ENCODE measurements around the gene GNA12. TPM values are rescaled to one million over a fixed set of nuclear protein-coding genes. Genes with fewer than 3 reads are reported as not detected.
A peak's percentile ranks its signal among the peaks of the same experiment; 100 is the strongest.

GNA12 gene
- total and polyA plus RNA-seq, 9 of the 15 experiments (the other 6 are each of a cell fraction or from before 2014, with no cell fraction given): 0.65 to 32.7 (median 9.6) TPM

DNA sequence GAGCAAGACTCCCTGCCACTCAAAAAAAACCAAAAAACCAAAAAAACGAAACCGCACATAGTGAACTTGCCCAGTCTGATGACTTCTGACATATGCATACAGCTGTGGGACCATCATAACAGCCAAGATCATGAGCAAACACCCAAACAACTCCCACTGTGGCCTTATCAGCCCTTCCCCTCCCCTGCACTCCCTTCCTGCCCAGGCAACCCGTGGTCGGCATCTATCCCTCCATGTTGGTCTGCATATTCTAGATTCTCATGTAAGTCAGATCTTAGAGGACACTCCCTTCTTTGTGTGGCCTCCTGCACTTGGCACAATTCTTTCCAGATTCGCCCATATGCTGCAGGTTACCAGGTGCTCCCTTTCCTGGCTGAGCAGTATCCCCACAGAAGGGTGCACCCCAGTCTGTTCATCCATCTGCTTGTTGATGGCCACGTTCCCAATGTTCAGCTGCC, 72.8 kb downstream of the GNA12 start (continued):
- TF ChIP-seq E2F1 (CRISPR knock-in tag; IDR thresholded peaks at IDR 0.05): no peak
- no peak for TF ChIP-seq POLR2H (tag; IDR thresholded peaks at IDR 0.05; ENCODE audit: low read depth)
- TF ChIP-seq MECOM (CRISPR knock-in tag; IDR thresholded peaks at IDR 0.05): no peak
- TF ChIP-seq GABPA (tag; conservative IDR thresholded peaks at IDR 0.05; ENCODE audit: low read depth): no peak
- TF ChIP-seq, protein P1, sequence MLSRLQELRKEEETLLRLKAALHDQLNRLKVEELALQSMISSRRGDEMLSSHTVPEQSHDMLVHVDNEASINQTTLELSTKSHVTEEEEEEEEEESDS (CRISPR knock-in tag; IDR thresholded peaks at IDR 0.05): no peak
- TF ChIP-seq, protein P2, sequence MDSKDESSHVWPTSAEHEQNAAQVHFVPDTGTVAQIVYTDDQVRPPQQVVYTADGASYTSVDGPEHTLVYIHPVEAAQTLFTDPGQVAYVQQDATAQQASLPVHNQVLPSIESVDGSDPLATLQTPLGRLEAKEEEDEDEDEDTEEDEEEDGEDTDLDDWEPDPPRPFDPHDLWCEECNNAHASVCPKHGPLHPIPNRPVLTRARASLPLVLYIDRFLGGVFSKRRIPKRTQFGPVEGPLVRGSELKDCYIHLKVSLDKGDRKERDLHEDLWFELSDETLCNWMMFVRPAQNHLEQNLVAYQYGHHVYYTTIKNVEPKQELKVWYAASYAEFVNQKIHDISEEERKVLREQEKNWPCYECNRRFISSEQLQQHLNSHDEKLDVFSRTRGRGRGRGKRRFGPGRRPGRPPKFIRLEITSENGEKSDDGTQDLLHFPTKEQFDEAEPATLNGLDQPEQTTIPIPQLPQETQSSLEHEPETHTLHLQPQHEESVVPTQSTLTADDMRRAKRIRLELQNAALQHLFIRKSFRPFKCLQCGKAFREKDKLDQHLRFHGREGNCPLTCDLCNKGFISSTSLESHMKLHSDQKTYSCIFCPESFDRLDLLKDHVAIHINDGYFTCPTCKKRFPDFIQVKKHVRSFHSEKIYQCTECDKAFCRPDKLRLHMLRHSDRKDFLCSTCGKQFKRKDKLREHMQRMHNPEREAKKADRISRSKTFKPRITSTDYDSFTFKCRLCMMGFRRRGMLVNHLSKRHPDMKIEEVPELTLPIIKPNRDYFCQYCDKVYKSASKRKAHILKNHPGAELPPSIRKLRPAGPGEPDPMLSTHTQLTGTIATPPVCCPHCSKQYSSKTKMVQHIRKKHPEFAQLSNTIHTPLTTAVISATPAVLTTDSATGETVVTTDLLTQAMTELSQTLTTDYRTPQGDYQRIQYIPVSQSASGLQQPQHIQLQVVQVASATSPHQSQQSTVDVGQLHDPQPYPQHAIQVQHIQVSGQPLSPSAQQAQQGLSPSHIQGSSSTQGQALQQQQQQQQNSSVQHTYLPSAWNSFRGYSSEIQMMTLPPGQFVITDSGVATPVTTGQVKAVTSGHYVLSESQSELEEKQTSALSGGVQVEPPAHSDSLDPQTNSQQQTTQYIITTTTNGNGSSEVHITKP (IDR thresholded peaks at IDR 0.05; ENCODE audit: partially characterized antibody): peak; percentile 48
- peak; percentile 36; the same call in 1 of the 2 replicates for TF ChIP-seq ATF7 (IDR thresholded peaks at IDR 0.05)
- no peak for TF ChIP-seq NR0B1 (IDR thresholded peaks at IDR 0.05; ENCODE audit: partially characterized antibody)
- no peak for TF ChIP-seq ZFP30 (CRISPR knock-in tag; IDR thresholded peaks at IDR 0.05; ENCODE audit: borderline replicate concordance)
- TF ChIP-seq ZBED1 (IDR thresholded peaks at IDR 0.05): no peak
- no peak for TF ChIP-seq GTF2A2 (tag; IDR thresholded peaks at IDR 0.05)
- peak; percentile 68; the same call in 1 of the 2 replicates for TF ChIP-seq ZEB2 (IDR thresholded peaks at IDR 0.05)
- TF ChIP-seq TCFL5 (CRISPR knock-in tag; conservative IDR thresholded peaks at IDR 0.05): no peak
- no peak for TF ChIP-seq ELF2 (CRISPR knock-in tag; IDR thresholded peaks at IDR 0.05)
- no peak for TF ChIP-seq KHSRP (IDR thresholded peaks at IDR 0.05)
- no peak for TF ChIP-seq ZNF707 (CRISPR knock-in tag; conservative IDR thresholded peaks at IDR 0.05)
- TF ChIP-seq ZNF133 (CRISPR knock-in tag; IDR thresholded peaks at IDR 0.05): no peak
- TF ChIP-seq MIER1 (IDR thresholded peaks at IDR 0.05; ENCODE audit: low read depth): no peak
- TF ChIP-seq, protein P3, sequence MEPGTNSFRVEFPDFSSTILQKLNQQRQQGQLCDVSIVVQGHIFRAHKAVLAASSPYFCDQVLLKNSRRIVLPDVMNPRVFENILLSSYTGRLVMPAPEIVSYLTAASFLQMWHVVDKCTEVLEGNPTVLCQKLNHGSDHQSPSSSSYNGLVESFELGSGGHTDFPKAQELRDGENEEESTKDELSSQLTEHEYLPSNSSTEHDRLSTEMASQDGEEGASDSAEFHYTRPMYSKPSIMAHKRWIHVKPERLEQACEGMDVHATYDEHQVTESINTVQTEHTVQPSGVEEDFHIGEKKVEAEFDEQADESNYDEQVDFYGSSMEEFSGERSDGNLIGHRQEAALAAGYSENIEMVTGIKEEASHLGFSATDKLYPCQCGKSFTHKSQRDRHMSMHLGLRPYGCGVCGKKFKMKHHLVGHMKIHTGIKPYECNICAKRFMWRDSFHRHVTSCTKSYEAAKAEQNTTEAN (CRISPR knock-in tag; IDR thresholded peaks at IDR 0.05): no peak
- TF ChIP-seq FOXP1 (CRISPR knock-in tag; IDR thresholded peaks at IDR 0.05): no peak
- TF ChIP-seq CSDE1 (IDR thresholded peaks at IDR 0.05): no peak
- peak; percentile 66; the same call in 1 of the 2 replicates for TF ChIP-seq SOX6 (IDR thresholded peaks at IDR 0.05)
- no peak for TF ChIP-seq RBM39 (optimal IDR thresholded peaks at IDR 0.05; ENCODE audit: low read depth, low read length)
- TF ChIP-seq ZKSCAN1 (IDR thresholded peaks at IDR 0.05; ENCODE audit: low read depth, low read length): no peak

Data from K562 (cell line).